Measurements from ENCODE around the gene EPHB6.

The EPHB6 gene

DNA sequence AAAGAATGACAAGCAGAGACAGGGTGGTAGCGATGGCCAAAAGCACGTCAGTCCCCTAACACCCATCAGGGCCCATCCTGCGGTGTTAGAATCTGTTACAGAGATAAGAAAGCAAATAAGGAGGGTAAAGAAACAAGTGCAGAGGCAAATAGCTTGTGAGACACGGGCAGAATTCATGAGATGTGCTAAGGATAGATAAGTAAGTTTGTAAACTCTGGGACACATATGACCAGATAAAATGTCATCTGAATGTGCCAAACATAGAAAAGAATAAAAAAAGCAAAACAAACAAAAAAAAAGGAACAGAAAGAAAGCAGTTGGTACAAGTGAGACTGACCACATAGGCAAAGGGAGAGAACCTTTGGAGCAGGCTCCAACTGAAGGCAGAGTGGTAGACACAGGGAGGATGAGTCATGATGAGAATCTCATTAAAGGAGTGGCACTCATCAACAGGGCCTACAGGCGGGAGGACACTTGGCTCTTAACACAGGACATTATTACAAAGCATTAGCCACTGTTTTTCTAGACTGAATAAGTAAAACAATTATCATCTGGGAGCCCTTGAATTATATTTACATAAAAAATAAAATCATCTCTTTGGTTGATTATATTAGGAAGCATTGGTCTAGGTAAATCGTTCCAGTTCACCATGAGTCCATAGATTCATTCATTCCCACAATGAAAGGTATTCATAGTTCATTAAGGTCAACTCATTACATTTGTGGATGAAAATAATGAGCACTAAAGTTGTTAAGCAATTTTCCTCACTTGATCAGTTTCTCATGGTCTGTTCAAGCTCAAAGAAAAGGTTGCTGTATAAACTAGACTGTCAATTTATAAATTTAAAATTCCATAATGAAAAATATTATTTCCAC is 21.5 kb upstream of the EPHB6 start:
- DNase-seq: peak; percentile 10 to 14

DNA sequence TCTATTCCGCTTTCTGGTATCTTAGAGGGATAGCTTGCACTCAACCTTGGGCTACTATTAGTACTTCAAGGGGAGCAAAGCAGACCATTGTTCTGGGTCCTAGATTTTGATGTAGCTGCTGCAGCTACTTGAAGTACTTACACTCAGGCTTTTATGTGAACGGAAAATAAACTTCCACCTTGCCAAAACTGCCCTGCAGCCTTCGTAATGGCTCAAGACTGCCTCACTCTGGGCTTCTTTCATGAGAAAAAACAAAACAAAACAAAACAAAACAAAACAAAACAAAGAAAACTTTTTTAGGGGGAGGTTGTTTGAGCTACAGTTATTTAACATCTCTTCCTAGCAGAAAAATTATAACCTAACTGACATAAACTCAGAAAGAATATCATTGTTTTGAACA is 19.4 kb upstream of the EPHB6 start:
- no peak for DNase-seq

DNA sequence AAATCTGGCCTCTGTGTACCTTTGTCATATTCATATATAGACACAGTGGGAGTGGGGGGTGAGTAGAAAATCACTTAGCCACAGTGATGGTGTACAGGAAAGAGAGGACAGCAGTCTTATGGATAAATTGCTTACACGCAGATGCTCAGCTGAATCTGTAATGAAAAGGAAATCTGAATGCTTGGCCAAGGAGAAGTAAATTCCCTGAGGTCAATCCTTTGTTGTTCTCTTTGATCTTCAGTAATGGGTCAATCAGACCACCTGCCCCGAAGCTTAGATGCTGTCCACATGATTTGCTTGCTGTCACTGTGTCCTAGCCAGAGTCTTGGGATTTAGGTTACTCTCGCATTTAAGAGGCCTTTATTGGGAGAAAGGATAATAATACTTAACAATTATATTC is 18.4 kb upstream of the EPHB6 start:
- no peak for DNase-seq

DNA sequence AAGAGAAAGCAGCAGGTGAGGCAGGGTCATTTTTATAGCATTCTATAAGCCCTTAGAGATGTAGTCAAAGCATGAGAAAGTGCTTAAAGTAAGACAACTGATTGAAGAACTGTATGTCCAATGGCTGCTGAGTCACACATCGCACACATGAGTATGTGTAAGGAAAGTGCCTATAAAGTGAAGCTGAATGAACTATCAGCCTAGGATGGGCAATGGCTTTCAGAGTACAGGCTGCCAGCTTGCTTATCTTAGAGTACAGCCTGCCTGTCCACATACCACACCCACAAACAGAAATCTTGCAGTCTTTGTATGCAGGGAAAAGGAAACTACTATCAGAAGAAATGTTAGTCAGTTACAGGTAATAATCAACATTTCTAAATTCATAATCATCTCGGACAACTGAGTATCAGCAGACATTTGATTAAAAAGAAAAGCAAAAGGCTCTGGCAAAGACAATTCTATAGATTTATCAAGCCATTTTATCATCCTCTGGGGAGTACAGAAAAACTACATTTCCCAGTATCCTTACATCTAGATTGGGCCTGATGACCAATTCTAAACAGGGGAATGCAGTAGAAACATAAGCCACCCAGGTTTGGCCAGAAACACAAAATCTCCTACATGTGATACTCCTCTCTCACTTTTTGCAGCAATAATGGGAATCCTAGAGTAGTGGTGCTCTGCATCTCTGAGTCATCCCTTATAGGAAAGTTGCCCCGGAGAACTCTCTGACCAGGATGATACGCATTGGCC is 16.2 kb upstream of the EPHB6 start:
- peak in 1 of 2 donors; percentile 4 for DNase-seq

DNA sequence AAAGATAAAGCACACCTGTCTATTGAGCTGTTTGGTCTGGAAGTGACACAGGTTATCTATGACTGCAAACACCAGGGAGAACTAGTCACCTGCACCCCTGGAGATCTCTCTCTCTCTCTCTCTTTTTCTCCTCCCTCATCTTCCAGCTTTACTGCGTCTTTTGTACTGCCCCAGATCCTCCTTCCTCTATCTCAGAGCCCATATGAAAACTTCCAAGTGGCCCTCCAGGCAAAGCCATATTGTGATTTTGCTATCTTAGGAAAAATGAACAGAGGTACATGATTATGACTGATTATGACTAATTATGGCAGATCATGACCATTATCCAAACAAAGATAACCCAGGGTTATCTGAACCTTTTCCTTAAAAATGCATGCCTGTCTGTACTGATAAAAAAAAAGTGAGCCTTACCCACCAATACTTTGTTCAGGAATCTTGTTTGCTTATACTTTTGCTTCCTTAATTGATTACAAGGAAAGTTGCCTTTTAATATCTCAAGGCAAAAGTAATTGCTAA is 12.6 kb upstream of the EPHB6 start:
- DNase-seq: no peak

DNA sequence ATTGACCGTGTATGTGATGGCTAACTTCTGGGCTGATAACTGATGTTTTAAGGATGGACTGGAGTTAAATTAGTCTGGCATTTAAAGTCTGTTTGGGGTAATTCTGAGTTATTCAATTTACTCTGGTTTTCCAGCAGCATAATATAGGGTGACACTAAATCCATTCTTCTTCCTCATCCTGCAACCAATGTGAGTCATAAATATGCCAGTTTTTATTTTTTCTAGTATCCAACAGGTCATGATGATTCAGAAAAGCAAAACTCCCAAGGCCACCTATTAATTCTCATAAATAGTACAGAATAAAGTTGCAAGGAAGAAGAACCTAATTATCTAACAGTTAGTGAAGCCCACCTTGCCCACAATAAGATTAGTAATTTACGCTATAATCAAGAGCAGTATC is 7.5 kb upstream of the EPHB6 start:
- DNase-seq: no peak

DNA sequence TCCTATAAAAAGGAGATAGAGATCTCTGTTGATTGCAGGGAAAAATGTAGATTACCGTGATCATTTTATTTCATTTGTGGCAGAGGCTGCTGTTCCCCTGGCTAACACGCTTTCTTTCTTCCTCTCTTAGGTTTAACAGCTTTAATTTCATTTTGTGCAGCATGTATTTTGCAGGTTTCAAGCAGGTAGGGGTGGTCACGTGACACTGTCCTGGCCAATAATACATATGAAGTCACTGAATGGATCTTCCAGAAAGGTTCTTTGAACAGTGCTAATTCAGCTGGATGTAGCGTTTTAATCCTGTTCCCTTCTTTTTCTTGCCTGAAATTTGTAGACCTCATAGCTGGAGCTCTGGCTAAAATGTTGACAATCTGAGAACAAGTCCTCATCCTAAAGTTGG is 3.6 kb upstream of the EPHB6 start:
- no peak for DNase-seq

DNA sequence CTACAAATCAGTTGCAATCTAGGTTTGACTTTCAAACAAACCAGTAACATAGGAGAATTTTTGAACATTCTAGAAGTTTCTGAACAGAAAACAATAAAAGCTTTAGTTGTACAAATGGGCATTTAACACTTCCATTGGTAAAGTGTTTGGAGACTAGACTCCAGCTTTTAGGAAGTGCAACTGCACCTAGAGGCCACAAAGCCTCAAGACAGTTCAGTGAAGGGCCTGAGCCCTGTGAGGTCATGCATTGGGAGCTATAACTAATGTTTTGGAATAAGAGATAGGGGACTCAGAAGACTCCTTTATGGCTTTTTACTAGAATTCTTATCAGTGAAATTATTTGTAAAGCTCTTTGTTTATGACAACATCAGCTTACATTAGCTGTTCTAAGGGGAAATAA is 3.0 kb upstream of the EPHB6 start:
- peak in 1 of 2 donors; percentile 28 for DNase-seq

DNA sequence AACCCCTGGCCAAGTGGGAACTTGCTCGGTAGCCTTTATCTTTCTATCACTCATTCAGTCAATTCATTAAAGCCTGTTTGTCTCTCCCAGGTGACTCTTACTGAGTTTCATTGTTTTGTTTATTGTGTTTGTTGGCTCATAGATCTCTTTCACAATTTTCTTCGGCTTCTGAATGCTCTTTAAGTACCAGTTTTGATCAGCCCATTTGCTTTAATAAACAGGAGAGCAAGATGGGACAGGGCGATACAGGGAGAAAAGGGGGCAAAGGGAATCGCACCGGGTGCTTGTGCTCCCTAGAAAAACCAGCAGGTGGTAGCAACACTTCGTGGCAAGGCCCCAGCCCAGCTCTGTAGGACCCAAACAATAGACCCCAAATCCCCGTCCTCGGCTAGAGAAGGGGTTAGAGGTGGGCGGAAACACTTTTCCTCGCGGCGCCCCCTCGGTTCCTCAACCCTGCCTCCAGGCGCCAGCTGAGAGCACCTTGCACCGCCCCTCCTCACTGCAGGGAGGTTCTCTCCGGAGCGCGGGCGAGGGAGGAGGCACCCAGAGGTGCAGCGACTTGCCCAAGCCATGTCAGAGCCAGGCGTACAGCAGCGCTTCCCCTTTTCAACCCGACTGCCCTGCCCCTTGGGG is 1.0 kb upstream of the EPHB6 start:
- DNase-seq: peak; percentile 85 to 89

DNA sequence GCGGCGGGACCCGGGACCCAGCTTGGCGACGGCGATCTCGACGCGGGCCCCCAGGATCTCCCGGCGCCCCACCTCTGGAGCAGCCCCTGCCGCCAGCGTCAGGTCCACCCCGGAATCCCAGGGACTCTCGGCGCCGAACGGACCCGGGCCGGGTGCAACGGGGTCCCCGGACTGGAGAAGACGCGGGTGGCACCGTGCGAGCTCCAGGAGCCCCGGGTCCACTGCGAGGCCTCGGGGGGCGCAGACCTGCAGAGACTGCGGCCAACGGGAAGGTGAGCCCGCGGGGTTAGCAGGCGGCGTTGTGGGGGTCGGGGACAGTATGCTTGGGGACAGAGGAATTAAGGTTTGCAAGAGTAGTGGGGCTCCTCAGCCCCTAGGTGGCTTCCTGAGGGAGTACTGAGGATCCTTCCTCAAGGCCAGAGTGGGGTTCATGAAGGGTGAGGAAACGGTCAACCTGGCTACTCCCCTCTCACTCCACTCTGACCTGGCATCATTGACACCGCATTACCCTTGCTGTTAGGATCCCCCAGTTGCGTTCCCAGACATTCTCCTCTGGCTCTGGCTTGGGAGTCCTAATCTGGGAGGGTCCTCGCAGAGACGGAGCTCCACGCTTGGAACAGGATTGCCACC is 353 bp downstream of the EPHB6 start:
- no peak for DNase-seq

DNA sequence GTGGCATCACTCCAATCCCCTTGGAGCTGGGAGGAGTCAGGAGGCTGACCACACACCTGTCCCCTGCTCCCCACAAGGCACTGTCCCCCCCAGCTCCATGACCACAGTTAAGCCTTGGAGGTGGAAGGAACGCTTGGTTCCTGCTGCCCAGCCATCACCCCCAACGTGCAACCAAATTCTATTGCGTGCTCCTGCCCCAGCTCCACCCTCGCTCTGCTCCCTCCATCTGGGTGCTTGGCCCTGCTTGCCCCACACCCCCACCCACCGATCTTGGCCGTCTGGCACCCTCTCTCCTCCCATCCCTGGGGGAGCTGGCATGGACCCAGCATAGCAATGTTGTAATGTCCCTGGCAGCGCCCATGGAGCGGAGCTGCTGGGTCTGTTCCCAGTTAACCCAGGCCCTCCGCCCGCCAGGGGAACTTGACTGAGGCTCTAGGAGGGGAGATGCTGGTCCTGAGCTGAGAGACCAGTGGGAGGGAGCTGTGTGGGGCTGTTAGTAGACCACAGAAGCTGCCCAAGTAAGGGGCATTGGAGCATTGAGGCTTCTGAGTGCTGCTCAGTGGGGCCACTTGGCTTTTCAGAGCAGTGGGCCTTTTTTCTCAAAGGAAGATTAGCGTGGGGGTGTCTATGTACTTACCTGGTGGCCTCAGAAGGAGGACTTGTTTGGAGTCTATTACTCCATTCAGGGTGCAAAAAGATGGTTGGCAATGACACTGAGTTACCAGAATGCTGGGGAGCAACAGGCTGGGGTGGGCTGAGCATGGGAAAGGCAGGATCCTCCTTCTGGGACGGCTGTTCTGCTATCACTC is 1.1 kb downstream of the EPHB6 start:
- DNase-seq: no peak

DNA sequence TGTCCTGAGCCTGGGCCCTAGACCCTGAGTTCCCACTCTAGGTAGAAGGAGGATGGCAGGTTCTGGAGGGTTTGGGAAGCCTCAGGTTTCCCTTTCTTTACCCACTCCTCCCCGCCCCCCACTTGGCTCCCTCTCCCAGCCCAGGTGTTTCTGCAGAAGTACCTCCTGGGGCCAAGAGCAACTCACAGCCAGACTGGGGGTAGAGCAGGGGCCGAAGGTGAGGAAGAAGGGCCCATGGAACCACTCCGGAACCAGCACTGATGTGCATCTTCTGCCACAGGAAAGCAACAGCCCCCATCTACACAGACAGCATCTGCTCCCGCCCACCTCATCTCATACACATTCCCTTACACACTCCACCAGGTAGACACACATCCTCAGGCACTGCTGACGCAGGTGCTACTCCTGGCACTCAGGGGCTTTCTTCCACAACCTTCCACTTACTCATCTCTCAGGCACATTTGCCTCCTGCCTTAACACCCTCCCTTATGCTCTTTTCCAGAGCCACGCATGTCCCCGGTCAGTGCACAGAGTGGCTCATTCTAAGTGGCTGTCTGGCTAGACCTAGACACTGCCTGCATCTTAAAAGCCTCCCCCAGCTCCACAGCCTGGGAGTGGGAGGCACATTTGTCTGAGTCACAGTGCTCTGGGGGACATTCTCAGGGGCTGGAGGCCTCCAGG is 1.8 kb downstream of the EPHB6 start:
- no peak for DNase-seq

DNA sequence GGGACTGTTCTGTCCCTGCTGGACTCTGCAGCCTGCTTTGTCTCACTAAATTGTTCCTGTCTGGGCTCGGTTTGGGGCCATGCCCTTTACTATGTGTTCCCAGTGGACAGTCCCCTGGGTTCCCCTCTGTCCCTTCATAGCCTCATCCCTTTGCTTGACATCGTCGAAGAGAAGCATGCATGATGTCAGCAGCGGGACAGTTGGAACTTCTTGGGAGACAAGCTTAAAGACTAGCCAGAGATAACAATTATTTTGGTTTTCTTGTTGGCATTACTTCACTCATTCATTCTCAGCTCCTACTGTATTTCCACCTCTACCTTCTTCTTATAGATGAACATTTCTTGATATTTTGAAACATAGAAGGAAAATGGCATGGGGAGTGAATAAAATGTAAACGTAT is 2.7 kb downstream of the EPHB6 start:
- DNase-seq: no peak

DNA sequence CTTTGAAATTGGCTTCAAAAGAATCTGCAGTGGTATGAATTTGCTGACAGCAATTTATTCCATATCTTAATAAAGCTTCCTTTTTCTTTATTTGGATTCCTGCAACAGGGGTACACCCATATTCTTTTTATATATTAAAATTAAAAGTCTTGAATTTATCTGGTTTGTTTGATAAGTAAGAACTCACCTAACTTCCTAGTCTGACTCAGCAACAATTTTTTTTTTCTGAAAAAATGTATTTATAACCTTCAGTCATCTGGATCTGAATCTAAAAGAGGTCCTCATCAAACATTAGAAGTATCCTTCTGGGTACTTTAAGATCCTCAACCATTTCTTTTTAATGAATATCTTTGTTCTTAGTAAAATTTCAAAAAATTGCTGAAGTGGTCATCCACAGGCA is 4.5 kb downstream of the EPHB6 start:
- DNase-seq: no peak

DNA sequence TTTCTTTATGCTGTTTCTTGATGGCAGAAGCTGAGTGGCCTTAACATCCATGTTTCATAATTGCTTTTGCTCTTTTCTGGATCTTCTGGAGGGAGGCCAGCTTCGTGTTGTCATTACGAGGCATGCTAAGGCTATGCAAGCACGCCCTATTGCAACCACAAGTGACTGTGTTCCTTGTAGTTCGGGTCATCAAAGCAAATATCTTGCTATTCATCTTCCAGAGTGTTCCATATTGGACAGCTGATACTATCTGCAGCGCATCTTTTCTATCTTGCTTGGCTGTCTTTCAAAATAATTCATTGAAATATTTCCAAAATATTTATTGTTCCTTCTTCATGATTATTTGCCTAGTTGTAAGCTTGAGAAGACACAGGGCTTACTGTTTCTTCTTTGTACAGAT is 5.0 kb downstream of the EPHB6 start:
- peak in 1 of 2 donors; percentile 52 for DNase-seq

DNA sequence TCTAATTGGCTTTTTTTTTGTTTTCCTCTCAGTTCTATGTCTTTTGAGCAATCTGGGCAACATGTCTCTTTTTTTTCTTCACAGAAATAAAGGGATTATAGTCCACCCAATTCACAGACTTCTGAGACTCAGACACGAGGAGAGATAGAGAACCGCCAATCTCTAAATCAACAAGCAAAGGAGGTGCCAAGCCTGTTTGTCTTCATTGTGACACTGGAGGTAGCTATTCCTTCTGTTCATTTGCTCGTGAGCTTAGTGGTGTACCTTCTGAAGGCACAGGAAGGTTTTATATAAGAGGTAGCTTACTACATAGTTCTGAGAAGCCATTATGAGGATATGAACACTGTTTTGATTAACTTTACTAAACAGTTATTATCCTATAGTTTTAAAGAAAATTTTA is 6.1 kb downstream of the EPHB6 start:
- DNase-seq: no peak

DNA sequence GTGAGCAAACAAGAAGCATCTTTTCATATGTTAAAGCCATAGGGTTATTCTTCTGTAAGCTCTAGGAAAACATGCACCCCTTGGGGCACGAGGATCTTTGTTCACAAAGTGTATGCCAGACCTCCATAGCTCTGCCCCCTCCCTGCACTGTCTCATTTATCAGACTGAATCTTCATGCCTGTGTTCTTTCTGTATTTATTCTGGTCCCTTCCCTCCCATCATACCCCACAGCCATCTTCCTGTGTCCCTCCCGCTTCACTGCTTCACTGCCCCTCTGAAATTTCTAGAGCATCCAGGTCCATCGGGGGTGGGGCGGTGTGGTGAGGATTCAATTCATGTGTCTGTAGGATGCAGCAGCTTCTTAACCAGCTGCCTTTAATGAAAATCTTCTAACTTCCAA is 7.5 kb downstream of the EPHB6 start:
- DNase-seq: no peak

DNA sequence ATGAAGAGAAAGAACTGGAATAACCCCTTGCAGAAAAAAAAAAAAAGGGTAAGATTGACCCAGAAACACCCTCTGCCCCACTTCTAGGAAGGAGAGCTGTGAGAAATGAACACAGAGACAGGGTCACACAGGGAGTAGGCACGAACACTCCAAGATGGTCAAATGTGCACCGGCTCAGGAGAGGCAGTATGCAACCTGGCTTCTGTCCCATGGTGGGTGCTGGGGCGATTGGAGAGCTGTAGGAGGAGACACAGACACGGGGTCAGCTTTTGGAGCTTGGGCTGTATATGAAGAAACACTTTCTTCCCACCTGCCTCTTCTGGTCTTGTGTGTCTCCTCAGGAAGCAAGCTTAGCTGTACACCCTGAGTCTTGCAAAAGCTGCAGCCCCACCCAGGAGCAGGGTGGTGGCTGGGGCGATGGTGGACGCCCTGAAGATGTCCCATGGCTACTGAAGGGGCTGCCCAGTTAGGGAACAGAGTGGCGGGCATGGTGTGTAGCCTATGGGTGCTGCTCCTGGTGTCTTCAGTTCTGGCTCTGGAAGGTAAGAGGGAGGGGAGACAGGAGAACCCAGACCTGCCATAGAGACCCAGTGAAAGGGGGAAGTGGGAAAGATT is 8.0 kb downstream of the EPHB6 start:
- DNase-seq: no peak

DNA sequence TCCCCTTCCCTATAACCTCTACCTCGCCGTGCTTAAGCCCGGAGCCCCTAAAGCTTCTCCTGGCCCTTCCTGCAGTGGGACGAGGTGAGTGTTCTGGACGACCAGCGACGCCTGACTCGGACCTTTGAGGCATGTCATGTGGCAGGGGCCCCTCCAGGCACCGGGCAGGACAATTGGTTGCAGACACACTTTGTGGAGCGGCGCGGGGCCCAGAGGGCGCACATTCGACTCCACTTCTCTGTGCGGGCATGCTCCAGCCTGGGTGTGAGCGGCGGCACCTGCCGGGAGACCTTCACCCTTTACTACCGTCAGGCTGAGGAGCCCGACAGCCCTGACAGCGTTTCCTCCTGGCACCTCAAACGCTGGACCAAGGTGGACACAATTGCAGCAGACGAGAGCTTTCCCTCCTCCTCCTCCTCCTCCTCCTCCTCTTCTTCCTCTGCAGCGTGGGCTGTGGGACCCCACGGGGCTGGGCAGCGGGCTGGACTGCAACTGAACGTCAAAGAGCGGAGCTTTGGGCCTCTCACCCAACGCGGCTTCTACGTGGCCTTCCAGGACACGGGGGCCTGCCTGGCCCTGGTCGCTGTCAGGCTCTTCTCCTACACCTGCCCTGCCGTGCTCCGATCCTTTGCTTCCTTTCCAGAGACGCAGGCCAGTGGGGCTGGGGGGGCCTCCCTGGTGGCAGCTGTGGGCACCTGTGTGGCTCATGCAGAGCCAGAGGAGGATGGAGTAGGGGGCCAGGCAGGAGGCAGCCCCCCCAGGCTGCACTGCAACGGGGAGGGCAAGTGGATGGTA is 9.2 kb downstream of the EPHB6 start:
- no peak for DNase-seq
